PC-3 (cell line): ENCODE data around the gene GIGYF2. TPM values are rescaled to one million over a fixed set of nuclear protein-coding genes. Genes with fewer than 3 reads are reported as not detected.

Source experiments
- ATAC-seq: fragments of 200-7000 bp; cut with Tn5 transposase; 2 replicates; pipeline ENCODE4 v1.9.1; 2020; ENCODE audit warnings: mild to moderate bottlenecking, moderate library complexity
- BruUV-seq: library from RNA; stranded (reverse); fragments of 400-500 nt; replicated peaks from 2 replicates; lab custom pipeline; 2021; lab: Mats Ljungman, UMichigan
- CTCF ChIA-PET: fragments of 300-600 bp; sonication (Branson Sonifier 250); formaldehyde crosslinking; loops from one replicate; lab custom pipeline; 2022; ENCODE audit warnings: antibody characterized with exemption; lab: Charles Lee
- POLR2A ChIA-PET: fragments of 300-600 bp; sonication (Branson Sonifier 250); formaldehyde crosslinking; loops from one replicate; lab custom pipeline; 2022; ENCODE audit warnings: antibody characterized with exemption; ENCODE audit not compliant: unreplicated experiment; lab: Charles Lee
- DNase-seq: peaks from one replicate; pipeline ENCODE4 v3.0.0-alpha.2; 2015
- H2AFZ ChIP-seq: fragments of 300-600 bp; sonication (generic); 2 replicates; pipeline ENCODE4 v1.6.0; 2016; ENCODE audit warnings: antibody characterized with exemption, low read length
- H3F3A ChIP-seq: fragments of 300-600 bp; sonication (generic); one replicate; pipeline ENCODE4 v1.6.0; 2017; ENCODE audit warnings: antibody characterized with exemption, low read length, control low read depth, mild to moderate bottlenecking; ENCODE audit not compliant: unreplicated experiment
- H3K27ac ChIP-seq: fragments of 300-600 bp; sonication (generic); 2 replicates; pipeline ENCODE4 v1.5.1; 2016; ENCODE audit warnings: mild to moderate bottlenecking, low read length
- H3K27me3 ChIP-seq: fragments of 300-600 bp; sonication (generic); 2 replicates; pipeline ENCODE4 v1.6.1; 2016; ENCODE audit warnings: low read length, mixed read lengths
- H3K36me3 ChIP-seq: fragments of 300-600 bp; sonication (generic); 2 replicates; pipeline ENCODE4 v1.6.1; 2016; ENCODE audit warnings: low read depth, mixed run types, low read length, mixed read lengths
- H3K4me1 ChIP-seq: fragments of 300-600 bp; sonication (generic); 2 replicates; pipeline ENCODE4 v1.5.1; 2016; ENCODE audit warnings: low read length; ENCODE audit not compliant: insufficient read depth
- H3K4me2 ChIP-seq: fragments of 300-600 bp; sonication (generic); 2 replicates; pipeline ENCODE4 v1.6.0; 2016; ENCODE audit warnings: low read length
- H3K4me3 ChIP-seq: fragments of 300-600 bp; sonication (generic); 2 replicates; pipeline ENCODE4 v1.5.1; 2016; ENCODE audit warnings: mild to moderate bottlenecking, low read length, mixed read lengths
- H3K79me2 ChIP-seq: fragments of 300-600 bp; sonication (generic); 2 replicates; pipeline ENCODE4 v1.6.1; 2017; ENCODE audit warnings: low read length, mixed read lengths
- H3K9ac ChIP-seq: fragments of 300-600 bp; sonication (generic); 2 replicates; pipeline ENCODE4 v1.6.0; 2016; ENCODE audit warnings: mild to moderate bottlenecking, low read length
- H3K9me2 ChIP-seq: fragments of 300-600 bp; sonication (generic); replicated peaks from 2 replicates; pipeline ENCODE4 v1.6.1; 2016; ENCODE audit warnings: mixed run types, low read length, mixed read lengths
- H3K9me3 ChIP-seq: fragments of 300-600 bp; sonication (generic); 2 replicates; pipeline ENCODE4 v1.6.1; 2016; ENCODE audit warnings: low read length, mixed read lengths
- H4K20me1 ChIP-seq: fragments of 300-600 bp; sonication (generic); 2 replicates; pipeline ENCODE4 v1.6.1; 2016; ENCODE audit warnings: low read length, mixed read lengths
- CTCF ChIP-seq: fragments of 300-600 bp; sonication (generic); conservative IDR thresholded peaks from 2 replicates; pipeline ENCODE4 v1.5.1; 2017; ENCODE audit warnings: antibody characterized with exemption, low read depth, mild to moderate bottlenecking, low read length
- EZH2 ChIP-seq: fragments of 300-600 bp; sonication (generic); IDR thresholded peaks from one replicate; pipeline ENCODE4 v1.6.1; 2017; ENCODE audit warnings: antibody characterized with exemption, mild to moderate bottlenecking, low read length; ENCODE audit not compliant: unreplicated experiment
- EZH2phosphoT487 ChIP-seq: fragments of 300-600 bp; sonication (generic); IDR thresholded peaks from 2 replicates; pipeline ENCODE4 v1.6.1; 2018; ENCODE audit warnings: mild to moderate bottlenecking, antibody characterized with exemption, low read length, borderline replicate concordance
- intact Hi-C: fragments of 100-400 bp; cut with micrococcal nuclease; formaldehyde crosslinking; loops from 2 replicates; pipeline ENCODE4 v1.9.0; 2023
- total RNA-seq: library from RNA; depleted of rRNA; stranded (reverse); fragments of >200 nt; gene quantifications from 2 replicates; pipeline ENCODE4 v1.2.3, GENCODE V29; 2014

Gene GIGYF2
- total RNA-seq, 1 experiment from 2014 or later, result 41.3 TPM

GRCh38 chr2:232728785-232729184 is 31.7 kb downstream of the GIGYF2 start:
- Histone ChIP-seq H3K27me3 (no peaks in the 10 kb centered on the region), H3K4me3 (no peak overlapping the region), H3K79me2 (peaks cover 59% of the 10 kb centered on the region), H3K36me3 (peaks cover 19% of the 10 kb centered on the region; the same call in 1 of the 2 replicates), H3K9me2 (no peaks in the 10 kb centered on the region), H3K27ac (no peak overlapping the region), H4K20me1 (peaks cover 13% of the 10 kb centered on the region; the same call in 1 of the 2 replicates), H3F3A (no peaks in the 10 kb centered on the region), H3K9ac (no peak overlapping the region), H3K9me3 (no peaks in the 10 kb centered on the region), H2AFZ (no peak overlapping the region), H3K4me2 (no peak overlapping the region), H3K4me1 (no peaks in the 10 kb centered on the region)
- intact Hi-C loops, result no loop called here
- ChIA-PET POLR2A (no interaction called here), CTCF (no interaction called here)
- no peak for TF ChIP-seq CTCF
- no peak for TF ChIP-seq EZH2
- no peak for TF ChIP-seq EZH2phosphoT487
- ATAC-seq, result no peak
- BruUV-seq, result no TSS peak
- DNase-seq, result no peak

- peaks cover 19% of the 10 kb centered on the region; the same call in 1 of the 2 replicates for H3K36me3 ChIP-seq
- no peaks in the 10 kb centered on the region for H3K9me3 ChIP-seq
- no TSS peak for BruUV-seq
- H3K4me3 ChIP-seq, result no peak overlapping the region
- intact Hi-C loops, result no loop called here
- H3K79me2 ChIP-seq, result peaks cover 42% of the 10 kb centered on the region
- no peaks in the 10 kb centered on the region for H3K4me1 ChIP-seq
- H3K27ac ChIP-seq, result no peak overlapping the region
- ATAC-seq (peak; percentile 22; the same call in 1 of the 2 replicates), DNase-seq (no peak)
- no peak overlapping the region for H3K4me2 ChIP-seq
- no peaks in the 10 kb centered on the region for H3K9me2 ChIP-seq
- ChIA-PET CTCF (interaction anchor here (0.7 kb wide), 1 partner anchor 331 kb away, joined by 3 read pairs; no protein-coding TSS in a partner anchor), POLR2A (interaction anchor here (0.6 kb wide), 1 partner anchor 32 kb away, joined by 3 read pairs; no protein-coding TSS in a partner anchor)
- no peak overlapping the region for H3K9ac ChIP-seq
- no peaks in the 10 kb centered on the region for H3F3A ChIP-seq
- H3K27me3 ChIP-seq, result no peaks in the 10 kb centered on the region
- peaks cover 13% of the 10 kb centered on the region; the same call in 1 of the 2 replicates for H4K20me1 ChIP-seq
- H2AFZ ChIP-seq, result no peak overlapping the region
- TF ChIP-seq CTCF (no peak), EZH2 (no peak), EZH2phosphoT487 (no peak)
These were observed 34.3 kb downstream of the GIGYF2 start for GRCh38 chr2:232731470-232731869.

GRCh38 chr2:232741294-232741693 is 44.2 kb downstream of the GIGYF2 start:
- CTCF ChIA-PET, result no interaction called here
- BruUV-seq, result no TSS peak

More at GRCh38 chr2:232741294-232741693, 44.2 kb downstream of the GIGYF2 start:
- Histone ChIP-seq H3K4me3 (no peak overlapping the region), H3F3A (no peaks in the 10 kb centered on the region), H4K20me1 (peaks cover 11% of the 10 kb centered on the region; the same call in 1 of the 2 replicates), H2AFZ (no peak overlapping the region), H3K9ac (no peak overlapping the region), H3K27me3 (no peaks in the 10 kb centered on the region), H3K36me3 (peaks cover 15% of the 10 kb centered on the region; the same call in 1 of the 2 replicates), H3K4me1 (peaks cover 18% of the 10 kb centered on the region), H3K9me2 (no peaks in the 10 kb centered on the region), H3K9me3 (no peaks in the 10 kb centered on the region), H3K79me2 (no peaks in the 10 kb centered on the region; the same call in 1 of the 2 replicates), H3K27ac (no peak overlapping the region), H3K4me2 (no peak overlapping the region)
- intact Hi-C loops, result no loop called here
- TF ChIP-seq CTCF (no peak), EZH2phosphoT487 (no peak), EZH2 (no peak)
- DNase-seq (no peak), ATAC-seq (no peak)
- POLR2A ChIA-PET, result no interaction called here
